Body of pancreas (tissue), 4 donors: Measurements from ENCODE around the gene DGKG. TPM values are rescaled to one million over a fixed set of nuclear protein-coding genes. Genes with fewer than 3 reads are reported as not detected.

Source experiments
- ATAC-seq: fragments of 150-250 bp; one replicate; pipeline ENCODE4 v1.9.1; 2016
- DNase-seq, 4 donors: peaks; one replicate each; pipeline ENCODE4 v3.0.0-alpha.2; 2019
- H3K27ac ChIP-seq, 4 donors: fragments of 200-600 bp; sonication (generic); 1 replicate in 3 of 4; 2 replicates in 1 of 4; pipeline versions ENCODE4 v1.5.1 to v1.6.1; 2016 to 2019; ENCODE audit warnings: mild to moderate bottlenecking in 1 of 4, mixed read lengths in 1 of 4, moderate library complexity in 1 of 4
- H3K27me3 ChIP-seq, 2 donors: fragments of 200-600 bp; sonication (generic); one replicate each; pipeline ENCODE4 v1.6.0; 2016; ENCODE audit warnings: mild to moderate bottlenecking in 1 of 2
- H3K36me3 ChIP-seq, 2 donors: fragments of 200-600 bp; sonication (generic); replicated peaks in 1 of 2; 2 replicates each; pipeline ENCODE4 v1.5.1; 2016; ENCODE audit warnings: low read depth in 2 of 2; ENCODE audit not compliant: insufficient read depth in 1 of 2
- H3K4me1 ChIP-seq: fragments of 200-600 bp; sonication (generic); one replicate; pipeline ENCODE4 v1.6.0; 2016
- H3K4me3 ChIP-seq, 2 donors: fragments of 200-600 bp; sonication (generic); 1 replicate in 1 of 2; 2 replicates in 1 of 2; pipeline ENCODE4 v1.5.1; 2016 to 2019
- H3K9me3 ChIP-seq, 3 donors: fragments of 200-600 bp; sonication (generic); 1 replicate in 2 of 3; 2 replicates in 1 of 3; pipeline ENCODE4 v1.5.1; 2016
- CTCF ChIP-seq, 7 experiments: fragments of 450-650 bp in 4 of 7; fragments of 200-600 bp in 3 of 7; sonication (generic) in 3 of 7; IDR thresholded peaks; one replicate each; pipeline ENCODE4 v1.5.1; 2016 to 2019; ENCODE audit warnings: antibody characterized with exemption in 7 of 7
- POLR2A ChIP-seq, 3 donors: fragments of 450-650 bp; IDR thresholded peaks; one replicate each; pipeline ENCODE4 v1.6.1; 2016; ENCODE audit warnings: antibody characterized with exemption in 3 of 3, mild to moderate bottlenecking in 2 of 3
- WGBS, 2 donors: methylation state at CpG; one replicate each; pipeline ENCODE4 v1.1.5; 2017; 5-methylcytosine and 5-hydroxymethylcytosine counted together
- intact Hi-C: fragments of 100-400 bp; cut with DNase I; formaldehyde crosslinking; loops from one replicate; pipeline ENCODE4 v1.15.1; 2023
- total RNA-seq, 2 donors: library from RNA; depleted of rRNA; stranded (reverse); fragments of >200 nt; gene quantifications; one replicate each; pipeline ENCODE4 v1.1.0, GENCODE V29; 2016

Gene DGKG
- total RNA-seq, 2 donors from 2014 or later, result 0.78 to 16.2 TPM

- Histone ChIP-seq H3K9me3 (no peaks in the 10 kb centered on the region), H3K4me3 (no peak overlapping the region), H3K27ac (no peak overlapping the region), H3K36me3 (no peaks in the 10 kb centered on the region), H3K27me3 (no peaks in the 10 kb centered on the region), H3K4me1 (peaks cover 33% of the 10 kb centered on the region)
- ATAC-seq (no peak), DNase-seq (no peak)
- TF ChIP-seq CTCF (IDR thresholded peaks at IDR 0.05), result no peak
- no peak for TF ChIP-seq POLR2A (IDR thresholded peaks at IDR 0.05)
- intact Hi-C loops, result no loop called here
- 87 to 92% methylated on average over 5 of the region's 5 CpGs for WGBS, 2 donors
Observed at GRCh38 chr3:186133980-186134379, 228.1 kb downstream of the DGKG start.

GRCh38 chr3:186132487-186132886, 229.5 kb downstream of the DGKG start:
- WGBS, 2 donors, result 88 to 95% methylated on average over 2 of the region's 2 CpGs
- Histone ChIP-seq H3K9me3 (no peaks in the 10 kb centered on the region), H3K27ac (no peak overlapping the region), H3K36me3 (no peaks in the 10 kb centered on the region), H3K4me3 (no peak overlapping the region), H3K4me1 (peaks cover 21% of the 10 kb centered on the region), H3K27me3 (no peaks in the 10 kb centered on the region)
- ATAC-seq (no peak), DNase-seq (no peak)
- no peak for TF ChIP-seq POLR2A (IDR thresholded peaks at IDR 0.05)
- no peak for TF ChIP-seq CTCF (IDR thresholded peaks at IDR 0.05)
- intact Hi-C loops, result no loop called here

- peaks cover 30% of the 10 kb centered on the region for H3K4me1 ChIP-seq
- H3K27ac ChIP-seq, result no peak overlapping the region
- intact Hi-C loops, result no loop called here
- H3K4me3 ChIP-seq, result no peak overlapping the region
- H3K36me3 ChIP-seq, result no peaks in the 10 kb centered on the region
- no peaks in the 10 kb centered on the region for H3K27me3 ChIP-seq
- TF ChIP-seq CTCF (IDR thresholded peaks at IDR 0.05) (no peak), POLR2A (IDR thresholded peaks at IDR 0.05) (no peak)
- DNase-seq (no peak), ATAC-seq (no peak)
- WGBS, 2 donors, result 88 to 100% methylated on average over 4 of the region's 4 CpGs
- H3K9me3 ChIP-seq, result no peaks in the 10 kb centered on the region
Observed at GRCh38 chr3:186129206-186129605, 232.8 kb downstream of the DGKG start.

- no peaks in the 10 kb centered on the region for H3K9me3 ChIP-seq
- no peaks in the 10 kb centered on the region for H3K27me3 ChIP-seq
- DNase-seq (no peak), ATAC-seq (no peak)
- H3K36me3 ChIP-seq, result no peaks in the 10 kb centered on the region
- intact Hi-C loops, result no loop called here
- no peak overlapping the region for H3K27ac ChIP-seq
- H3K4me1 ChIP-seq, result peaks cover 40% of the 10 kb centered on the region
- TF ChIP-seq POLR2A (IDR thresholded peaks at IDR 0.05) (no peak), CTCF (IDR thresholded peaks at IDR 0.05) (no peak)
- no peak overlapping the region for H3K4me3 ChIP-seq
- WGBS, 2 donors, result 77 to 81% methylated on average over 8 of the region's 8 CpGs
Observed at GRCh38 chr3:186128158-186128557, 233.9 kb downstream of the DGKG start.

GRCh38 chr3:186127463-186127862, 234.6 kb downstream of the DGKG start:
- Histone ChIP-seq H3K36me3 (no peaks in the 10 kb centered on the region), H3K9me3 (no peaks in the 10 kb centered on the region), H3K27me3 (no peaks in the 10 kb centered on the region), H3K4me3 (no peak overlapping the region), H3K4me1 (peaks cover 45% of the 10 kb centered on the region), H3K27ac (no peak overlapping the region)
- TF ChIP-seq POLR2A (IDR thresholded peaks at IDR 0.05) (no peak), CTCF (IDR thresholded peaks at IDR 0.05) (no peak)
- 77 to 85% methylated on average over 7 of the region's 7 CpGs for WGBS, 2 donors
- intact Hi-C loops, result no loop called here
- ATAC-seq, result no peak
- DNase-seq, result no peak
